ENCODE data around the gene STK32C. TPM values are rescaled to one million over a fixed set of nuclear protein-coding genes. Genes with fewer than 3 reads are reported as not detected.

Gene STK32C
- total RNA-seq, 1 experiment from 2014 or later: 9.3 TPM

DNA sequence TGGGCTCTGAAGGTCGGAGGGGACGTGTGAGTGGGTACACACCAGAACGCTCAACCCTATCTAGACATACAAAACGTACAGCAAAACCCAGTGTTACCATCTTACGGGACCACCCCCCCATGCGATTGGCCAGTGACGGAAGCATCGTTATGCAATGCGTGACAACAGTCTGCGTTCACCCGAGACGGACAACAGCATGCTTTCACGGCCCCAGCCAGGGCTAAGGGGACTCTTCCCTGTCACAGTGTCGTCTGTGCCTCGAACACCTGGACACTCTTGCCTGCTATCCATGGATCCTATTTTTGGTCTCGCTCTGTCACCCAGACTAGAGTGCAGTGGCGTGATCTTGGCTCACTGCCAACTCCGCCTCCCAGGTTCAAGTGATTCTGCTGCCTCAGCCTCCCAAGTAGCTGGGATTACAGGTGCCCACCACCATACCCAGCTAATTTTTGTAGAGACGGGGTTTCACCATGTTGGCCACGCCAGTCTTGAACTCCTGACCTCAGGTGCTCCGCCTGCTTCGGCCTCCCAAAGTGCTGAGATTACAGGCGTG is 97.7 kb downstream of the STK32C start:
- DNase-seq (ENCODE audit: low read depth): no peak

DNA sequence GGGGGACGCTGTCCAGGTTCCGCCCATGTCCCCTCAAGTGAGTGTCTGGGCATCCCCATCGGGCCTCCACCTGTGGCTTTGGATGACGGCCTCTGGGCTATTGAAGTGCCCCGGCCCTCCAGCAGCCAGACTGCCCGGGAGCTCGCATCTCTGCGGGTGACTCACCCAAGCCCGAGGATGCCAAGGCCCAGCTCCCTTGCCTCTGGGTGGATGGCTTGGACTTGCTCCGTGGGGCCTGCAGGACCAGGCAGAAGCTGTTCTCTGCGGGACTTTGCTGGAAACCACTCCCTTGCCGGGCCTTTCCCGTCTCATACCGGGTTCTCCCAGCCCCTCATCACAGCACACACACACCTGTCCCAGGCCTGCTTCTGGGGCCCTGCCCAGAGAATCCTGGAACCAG is 98.6 kb downstream of the STK32C start:
- DNase-seq (ENCODE audit: low read depth): peak; percentile 42

DNA sequence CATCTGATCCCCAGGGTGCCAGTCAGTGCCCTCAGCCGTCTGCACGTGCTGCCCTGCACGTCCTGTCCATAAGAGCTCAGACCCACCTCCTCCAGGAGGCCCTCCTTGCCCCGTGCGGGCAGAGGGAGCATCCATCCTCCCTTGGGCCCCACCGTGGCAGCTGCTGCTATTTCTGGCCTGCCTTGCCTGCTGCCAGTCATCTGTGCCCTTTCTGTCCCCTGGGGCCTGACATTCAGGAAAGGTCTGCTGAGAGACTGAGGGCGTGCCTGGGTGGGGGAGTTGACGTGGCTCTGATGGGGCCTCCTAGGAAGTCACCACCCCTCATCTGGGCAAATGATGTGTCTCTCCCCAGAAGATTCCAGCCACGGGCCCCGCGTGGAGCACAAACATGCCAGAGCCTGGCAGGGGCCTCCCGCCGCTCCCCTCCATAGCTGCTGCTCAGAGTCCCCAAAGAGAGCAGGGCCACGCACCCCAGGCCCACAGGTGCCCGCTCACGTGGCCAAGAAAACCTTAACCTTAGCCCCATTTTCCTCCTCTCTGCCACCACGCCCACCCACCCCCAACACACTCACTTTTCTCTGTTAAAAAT is 99.2 kb downstream of the STK32C start:
- no peak for DNase-seq (ENCODE audit: low read depth)

DNA sequence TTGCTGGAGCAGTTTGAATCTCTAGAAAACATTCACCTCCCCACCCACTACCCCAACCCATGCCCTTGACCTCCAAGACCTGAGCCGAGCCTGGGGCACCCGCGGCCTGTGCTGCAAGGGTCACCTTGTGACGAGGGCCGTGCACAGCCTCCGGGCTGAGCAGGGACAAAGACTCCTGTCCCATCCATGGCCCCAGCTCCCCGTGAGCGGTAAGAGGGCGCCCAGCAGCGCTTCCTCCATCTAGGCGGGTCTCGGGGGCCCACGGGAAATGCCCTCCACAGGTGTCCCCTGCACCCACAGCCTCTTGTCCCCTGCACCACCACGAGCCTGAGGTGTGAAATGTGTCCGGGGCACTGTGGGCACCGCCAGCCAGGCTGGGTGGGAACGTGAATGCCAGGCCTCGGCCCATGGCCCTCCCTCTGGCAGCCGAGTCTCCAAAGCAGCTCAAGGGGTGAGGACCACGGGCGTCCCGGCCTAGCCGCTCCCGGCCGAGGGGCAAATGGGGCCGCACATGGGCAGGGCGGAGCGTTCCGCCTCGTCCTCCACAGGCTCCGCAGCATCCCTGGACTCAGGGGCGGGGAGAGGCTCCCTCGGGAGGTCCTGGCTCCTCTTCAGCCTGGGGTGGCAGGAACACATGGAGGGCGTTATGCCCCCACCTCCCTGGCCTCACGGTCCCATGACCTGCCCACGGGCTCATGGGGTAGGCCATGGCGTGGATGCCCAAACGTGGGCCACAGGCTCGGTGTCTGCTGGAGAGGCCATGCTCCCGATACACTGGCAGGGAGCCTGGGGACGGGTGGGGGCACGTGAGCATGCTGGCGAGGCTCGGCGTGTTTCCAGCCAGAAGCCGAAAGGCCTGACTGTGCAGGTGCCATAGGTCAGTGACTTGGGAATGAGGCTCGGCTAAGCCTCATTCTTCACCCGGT is 100.0 kb downstream of the STK32C start:
- DNase-seq (ENCODE audit: low read depth): no peak

DNA sequence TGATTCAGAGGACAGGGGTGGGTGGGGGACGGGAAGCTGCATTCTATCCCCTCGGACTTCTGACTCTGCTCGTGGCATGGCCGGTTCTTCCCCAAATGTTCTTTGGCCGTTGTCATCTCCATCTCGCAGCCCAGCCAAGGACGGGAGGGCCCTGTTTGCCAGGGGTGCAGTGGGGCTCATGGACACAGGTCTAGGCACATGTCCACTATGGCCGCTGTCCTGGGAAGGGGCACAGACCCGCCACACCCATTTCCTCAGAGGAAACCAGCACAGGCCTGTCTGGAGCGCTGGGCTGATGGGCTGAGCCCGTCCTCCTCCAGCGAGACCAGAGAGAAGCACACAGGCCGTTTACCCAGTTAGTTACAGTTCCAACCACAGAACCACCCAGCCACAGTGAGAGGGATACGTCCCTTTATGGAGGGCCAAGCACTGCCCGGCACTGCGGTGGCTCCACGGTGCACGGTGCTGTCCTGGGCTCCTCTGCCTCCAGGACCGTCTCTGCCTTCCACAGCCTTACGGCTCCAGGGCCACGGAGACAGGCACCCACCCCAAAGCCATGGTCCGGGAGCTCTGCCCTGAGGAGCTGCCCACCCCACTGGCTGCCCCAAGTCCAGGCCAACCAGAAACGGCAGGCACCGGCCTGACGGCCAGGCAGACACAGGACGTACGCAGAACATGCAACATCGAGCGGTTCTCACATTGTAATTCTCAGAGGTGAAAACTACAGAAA is 100.8 kb downstream of the STK32C start:
- no peak for DNase-seq (ENCODE audit: low read depth)

DNA sequence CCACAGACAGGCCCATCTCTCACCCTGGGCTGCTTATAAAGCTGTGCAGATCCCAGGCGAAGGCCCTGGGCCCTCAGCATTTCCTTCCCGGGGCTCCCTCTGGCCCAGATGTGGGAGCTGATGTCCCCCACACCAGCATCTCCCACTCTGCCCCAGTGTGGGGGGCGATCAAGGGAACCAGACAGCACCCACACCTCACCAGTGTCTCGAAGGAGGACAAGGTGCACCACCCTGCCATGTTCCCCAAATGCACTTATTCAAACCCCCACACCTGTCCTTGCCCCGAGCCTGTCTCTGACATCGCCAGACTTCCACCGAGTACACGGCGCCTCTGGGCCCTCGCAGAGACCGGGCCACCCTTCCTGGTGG is 101.4 kb downstream of the STK32C start:
- no peak for DNase-seq (ENCODE audit: low read depth)

DNA sequence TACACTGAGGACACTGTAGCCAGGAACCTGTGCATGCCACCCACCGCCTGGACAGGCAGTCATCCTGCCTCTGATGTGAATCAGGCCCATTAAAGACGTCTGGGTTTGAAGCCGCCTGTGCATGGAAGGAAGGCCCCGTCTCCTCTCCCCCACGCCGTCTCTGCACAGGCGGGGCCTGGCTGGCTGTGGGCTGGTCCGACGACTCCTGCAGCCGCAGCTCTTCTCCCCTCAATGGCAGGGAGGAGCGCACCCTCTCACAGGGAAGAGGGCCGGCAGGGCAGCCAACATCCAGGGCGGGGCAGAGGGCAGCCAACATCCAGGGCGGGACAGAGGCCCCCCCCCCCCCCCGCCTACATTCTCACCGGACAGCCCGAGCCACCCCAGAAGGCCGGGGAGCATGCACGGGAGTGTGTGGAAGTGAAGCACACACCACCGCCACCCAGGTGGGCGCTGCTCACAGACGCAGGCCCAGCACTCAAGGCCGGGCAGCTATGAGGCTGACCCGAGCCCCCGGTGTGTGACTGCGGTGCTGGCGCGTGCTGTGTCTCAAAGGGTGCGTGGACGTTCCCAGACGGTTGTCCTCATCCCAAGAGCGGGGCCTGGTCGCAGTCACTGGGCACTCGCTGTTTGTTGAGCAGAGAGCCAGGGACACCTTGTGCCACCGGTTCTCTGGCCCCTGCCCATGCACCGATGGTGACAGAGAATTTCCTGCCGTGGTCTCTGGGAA is 101.9 kb downstream of the STK32C start:
- DNase-seq (ENCODE audit: low read depth): no peak

DNA sequence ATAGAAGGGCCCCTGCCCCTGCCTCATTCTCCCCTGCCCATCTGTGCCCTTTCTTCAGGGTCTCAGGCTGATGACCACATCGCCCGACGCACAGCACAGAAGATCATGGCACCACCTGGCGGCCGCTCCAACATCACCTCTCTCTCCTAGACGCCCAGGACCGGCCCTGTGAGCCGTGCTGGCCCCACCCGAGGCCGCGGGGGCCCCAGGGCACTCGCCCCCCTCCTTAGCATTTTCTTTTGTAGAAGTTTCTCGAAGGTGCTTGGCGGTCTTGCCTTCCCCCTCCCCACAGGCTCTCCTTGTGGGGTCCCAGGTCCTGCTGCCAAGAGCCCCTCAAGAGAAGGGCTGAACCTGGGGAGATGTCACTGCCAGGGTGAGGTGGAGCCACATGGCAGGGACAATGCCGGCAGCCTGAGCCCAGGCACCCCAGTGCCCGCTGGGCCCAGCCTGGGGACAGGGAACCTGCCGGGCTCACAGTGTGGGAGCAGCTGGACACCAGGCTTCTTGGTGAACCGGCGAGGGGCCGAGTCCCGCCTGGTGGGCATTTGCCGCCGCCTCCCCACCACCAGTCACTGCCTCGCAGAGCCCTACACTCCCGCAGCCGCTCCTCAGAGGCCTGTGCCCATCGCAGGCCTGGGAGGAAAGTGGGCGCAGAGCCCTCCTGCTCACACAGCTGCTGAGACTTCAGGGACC is 102.8 kb downstream of the STK32C start:
- no peak for DNase-seq (ENCODE audit: low read depth)

DNA sequence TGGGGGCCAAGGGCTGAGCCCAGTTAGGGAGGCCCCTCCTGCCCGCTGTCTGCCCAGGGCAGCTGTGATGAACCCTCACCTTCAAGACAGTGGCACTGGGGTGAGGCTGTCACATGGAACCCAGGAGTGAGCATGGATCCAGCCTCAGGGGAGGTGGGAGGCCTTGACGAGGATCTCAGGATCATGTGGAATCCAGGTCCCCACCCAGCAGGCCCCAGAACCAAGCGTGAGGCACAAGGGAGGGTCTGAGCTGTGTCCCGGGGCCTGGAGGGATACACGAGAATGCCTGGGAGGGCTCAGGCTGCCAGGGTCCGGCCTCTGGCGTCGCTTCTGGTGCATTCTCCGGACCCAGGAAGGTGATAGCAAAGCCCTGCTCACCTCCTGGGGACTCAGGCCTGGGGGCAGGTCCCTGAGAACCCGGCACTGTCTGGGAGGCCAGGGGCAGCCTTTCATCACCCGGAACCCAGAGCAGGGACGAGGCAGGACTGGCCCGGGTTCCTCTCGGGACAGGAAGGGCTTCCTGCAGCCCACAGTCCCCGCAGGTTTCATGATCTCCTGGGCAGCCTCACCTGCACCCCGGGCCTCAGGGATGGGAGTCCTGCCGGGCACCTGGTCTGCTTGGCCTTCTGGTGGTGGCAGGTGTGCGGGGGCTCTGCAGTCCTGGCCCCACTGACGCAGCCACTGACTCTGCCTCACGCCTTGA is 103.5 kb downstream of the STK32C start:
- no peak for DNase-seq (ENCODE audit: low read depth)

DNA sequence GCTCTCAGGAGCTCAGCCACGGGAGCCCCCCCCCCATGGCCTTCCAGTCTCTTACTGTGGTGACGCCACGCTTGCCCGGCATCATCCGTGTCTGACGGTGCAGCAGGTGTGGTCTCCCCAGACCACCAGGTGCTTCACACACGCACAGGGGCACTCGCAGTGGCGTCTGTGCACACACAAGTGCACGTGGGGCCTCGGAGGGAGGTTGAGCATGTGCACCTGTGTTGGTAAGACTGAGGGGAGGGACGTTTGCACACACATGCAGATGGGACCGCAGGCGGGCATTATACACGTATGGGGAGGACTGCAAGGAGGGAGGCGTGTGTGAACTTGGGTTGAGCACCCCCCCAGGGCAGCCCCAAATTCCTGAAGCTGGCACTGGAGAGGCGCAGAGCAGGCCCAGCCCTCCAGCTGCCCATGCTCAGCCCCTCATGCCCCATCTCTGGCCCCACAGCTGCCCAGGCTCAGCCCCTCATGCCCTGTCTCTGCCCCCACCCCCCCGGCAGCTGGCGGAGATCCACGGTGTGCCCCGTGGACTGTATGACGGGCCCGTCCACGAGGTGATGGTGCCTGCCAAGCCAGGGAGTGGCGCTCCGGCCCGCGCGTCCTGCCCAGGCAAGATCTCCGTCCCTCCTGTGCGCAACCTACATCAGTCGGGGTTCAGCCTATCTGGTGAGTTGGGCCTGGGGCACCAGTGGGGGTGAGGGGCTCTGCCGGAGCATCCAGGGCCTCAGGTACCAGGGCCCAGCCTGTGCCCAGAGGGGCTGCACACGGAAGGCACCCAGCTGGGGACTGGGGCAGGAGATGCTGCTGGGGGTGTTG is 104.3 kb downstream of the STK32C start:
- DNase-seq (ENCODE audit: low read depth): no peak

DNA sequence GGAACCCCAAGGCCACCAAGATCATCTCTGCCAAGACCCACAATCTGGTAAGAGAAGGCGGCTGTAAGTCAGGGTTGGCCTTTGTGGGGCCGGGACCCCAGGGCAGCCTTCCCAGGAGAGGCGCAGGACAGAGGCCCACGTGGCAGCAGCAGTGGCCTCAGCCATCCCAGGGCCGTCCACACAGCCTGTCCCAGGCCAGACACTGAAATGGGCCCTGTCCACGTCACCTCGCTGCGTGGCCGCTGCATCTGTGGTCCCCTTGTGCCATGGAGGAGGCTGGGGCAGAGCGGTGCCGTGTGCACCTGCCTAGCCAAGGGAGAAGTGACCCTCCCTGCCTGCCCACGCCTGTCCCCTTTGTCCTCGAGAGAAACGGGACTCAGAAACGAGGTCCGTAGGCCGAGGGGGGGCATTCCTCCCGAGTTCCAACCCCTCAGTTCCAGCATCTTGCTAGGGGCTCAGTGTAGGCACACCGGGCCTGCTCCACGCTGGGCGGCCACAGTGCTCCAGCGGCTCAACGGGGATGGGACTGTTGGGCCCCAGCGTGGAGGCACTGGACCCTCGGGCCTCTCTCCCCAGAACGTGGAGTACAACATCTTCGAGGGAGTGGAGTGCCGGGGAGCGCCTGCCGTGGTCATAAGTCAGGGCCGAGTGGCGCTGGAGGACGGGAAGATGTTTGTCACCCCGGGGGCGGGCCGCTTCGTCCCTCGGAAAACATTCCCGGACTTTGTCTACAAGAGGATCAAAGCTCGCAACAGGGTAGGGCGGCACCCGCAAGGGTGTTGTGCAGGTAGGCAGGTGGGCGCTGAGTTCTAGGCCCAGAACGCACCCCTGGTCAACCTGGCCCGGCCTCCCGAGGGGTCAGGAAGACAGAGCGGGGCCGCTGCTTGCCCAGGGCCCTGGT is 105.4 kb downstream of the STK32C start:
- no peak for DNase-seq (ENCODE audit: low read depth)

DNA sequence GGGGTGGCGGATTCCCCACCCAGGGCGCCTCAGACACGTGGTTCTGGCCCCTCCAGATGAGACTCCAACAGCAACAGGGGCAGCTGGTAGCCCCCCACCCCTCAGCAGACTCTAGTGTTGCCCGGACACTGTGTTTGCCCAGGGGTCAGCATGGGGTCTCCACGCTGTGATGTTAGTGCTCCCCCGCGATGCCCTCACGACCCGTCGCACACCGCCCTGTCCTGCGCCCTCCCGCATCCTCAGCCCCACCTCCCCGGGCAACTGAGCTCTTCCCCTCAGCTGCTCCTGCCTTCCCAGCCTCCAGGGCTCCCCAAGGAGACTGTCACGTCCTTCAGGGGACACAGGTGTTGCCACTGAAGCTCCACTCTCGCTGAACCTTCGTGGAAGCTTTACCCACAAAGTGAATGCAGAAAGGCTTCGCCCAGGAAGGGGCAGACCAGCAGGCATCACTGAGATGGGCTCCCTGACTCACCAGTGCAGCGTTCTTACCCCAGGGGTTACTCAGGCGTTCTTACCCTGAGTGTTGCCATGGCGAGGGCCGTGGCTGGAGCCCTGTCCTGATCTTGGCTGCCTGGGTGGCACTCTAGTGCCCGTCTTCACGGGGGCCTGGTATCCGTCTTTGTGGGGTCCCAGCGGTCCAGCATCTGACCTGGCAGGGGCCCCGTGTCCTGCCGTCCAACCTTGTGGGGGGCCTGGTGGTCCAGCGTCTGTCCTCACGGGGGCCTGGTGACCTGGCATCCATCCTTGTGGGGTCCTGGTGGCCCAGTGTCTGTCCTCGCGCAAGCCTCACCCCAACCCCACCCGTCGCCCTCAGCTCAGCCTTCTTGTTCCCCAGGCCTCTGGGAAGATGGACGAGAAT is 106.4 kb downstream of the STK32C start:
- DNase-seq (ENCODE audit: low read depth): no peak

DNA sequence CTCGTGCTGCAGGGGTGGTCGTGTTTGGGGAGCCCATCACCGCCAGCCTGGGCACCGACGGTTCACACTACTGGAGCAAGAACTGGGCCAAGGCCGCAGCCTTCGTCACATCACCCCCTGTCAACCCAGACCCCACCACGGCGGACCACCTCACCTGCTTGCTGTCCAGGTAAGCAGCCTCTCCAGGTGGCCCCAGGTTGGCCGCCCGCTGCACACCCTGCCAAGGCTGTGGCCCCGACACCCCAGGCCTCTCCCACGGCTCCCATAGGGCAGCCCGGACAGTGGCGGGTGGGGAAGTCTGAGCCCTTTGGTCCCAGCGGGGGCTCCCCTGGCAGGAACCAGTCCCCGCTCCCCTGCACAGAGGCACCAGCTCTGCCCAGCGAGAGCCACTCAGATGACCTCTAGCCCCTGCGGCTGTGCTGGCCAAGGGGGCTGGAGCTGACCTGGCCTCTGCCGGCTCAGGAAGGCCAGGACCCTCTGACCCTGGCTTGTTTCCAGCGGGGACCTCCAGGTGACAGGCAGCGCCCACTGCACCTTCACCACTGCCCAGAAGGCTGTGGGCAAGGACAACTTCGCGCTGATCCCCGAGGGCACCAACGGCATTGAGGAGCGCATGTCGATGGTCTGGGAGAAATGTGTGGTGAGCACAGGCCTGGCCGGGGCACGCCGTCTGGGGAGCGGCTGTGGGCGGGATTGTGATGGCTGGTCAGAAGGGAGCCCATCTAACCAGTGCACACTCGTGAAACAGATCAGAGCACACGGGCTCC is 107.2 kb downstream of the STK32C start:
- DNase-seq (ENCODE audit: low read depth): no peak

DNA sequence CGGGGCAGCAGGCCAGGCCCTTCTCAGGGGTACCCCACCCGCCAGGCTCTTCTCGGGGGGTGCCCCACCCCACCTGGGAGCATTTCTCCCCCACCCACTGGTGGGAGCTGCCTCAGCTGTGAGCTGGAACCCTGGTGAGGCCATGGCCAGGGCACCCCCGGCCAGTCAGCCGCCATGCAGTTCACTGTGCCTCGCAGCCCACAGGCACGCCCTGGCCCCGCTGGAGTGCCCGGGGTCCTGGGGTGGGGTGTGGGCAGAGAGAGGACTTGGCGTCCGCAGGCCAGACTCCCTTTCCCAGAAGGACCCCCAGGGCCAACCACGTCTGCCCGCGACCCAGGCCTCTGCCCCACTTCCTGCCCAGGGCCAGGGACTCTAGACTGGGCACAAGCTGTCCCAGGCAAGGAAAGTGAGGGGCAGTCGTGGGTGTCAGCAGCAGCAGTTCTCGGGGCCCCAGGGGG is 107.9 kb downstream of the STK32C start:
- no peak for DNase-seq (ENCODE audit: low read depth)

DNA sequence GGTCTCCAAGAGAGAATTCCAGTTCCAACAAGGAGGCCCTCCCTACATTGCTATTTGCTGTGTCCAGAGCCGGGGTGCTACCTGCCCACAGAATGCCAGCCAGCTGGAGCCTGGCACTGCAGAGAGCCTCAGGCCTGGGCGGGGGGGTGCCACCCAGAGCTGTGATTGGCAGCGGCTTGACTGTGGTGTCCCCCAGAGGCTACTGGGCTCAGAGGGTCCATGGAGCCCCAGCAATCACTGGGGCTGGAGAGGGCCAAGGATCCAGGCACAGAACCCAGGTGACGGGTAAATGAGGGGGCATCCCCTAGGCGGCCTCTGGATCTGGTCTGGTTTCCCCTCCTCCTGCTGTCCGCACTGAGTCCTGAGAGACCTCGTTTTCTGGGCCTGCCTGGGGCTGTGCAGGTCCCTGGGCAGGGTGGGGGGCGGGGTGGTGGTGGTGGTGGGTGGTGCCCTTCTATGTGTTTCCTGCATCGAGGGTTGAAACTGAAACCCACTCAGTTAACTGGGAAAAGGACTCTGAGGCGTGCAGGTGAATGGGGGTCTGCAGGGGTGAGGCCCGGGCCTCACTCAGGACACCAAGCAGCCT is 108.4 kb downstream of the STK32C start:
- DNase-seq (ENCODE audit: low read depth): no peak
